ENCODE measurements around the gene UNC13D. TPM values are rescaled to one million over a fixed set of nuclear protein-coding genes. Genes with fewer than 3 reads are reported as not detected.

The UNC13D gene
- total RNA-seq, 2 donors from 2014 or later = 89.0 to 97.6 TPM

- Mint-ChIP-seq H3K4me1 (ENCODE audit: low read depth) (peaks cover 47% of the 10 kb centered on the region), H3K4me3 (peak overlapping the region; percentile 90 to 96), H3K36me3 (ENCODE audit: insufficient read depth in 2 of 2) (peaks cover 21 to 28% of the 10 kb centered on the region in 2 donors), H3K27me3 (ENCODE audit: low read depth) (no peaks in the 10 kb centered on the region), H3K27ac (peak overlapping the region; percentile 99), H3K9me3 (no peaks in the 10 kb centered on the region)
- no peak for ATAC-seq (replicated peaks in 1 of 2)
- no peak for DNase-seq
These were observed 66.8 kb downstream of the UNC13D start for GRCh38 chr17:75777296-75777922.

Other genes with a start within 250 kb of the UNC13D start
- gene SMIM5, start 211.0 kb downstream of the UNC13D start, total RNA-seq = 1 to 10 TPM; 1.4 to 2.4 TPM
- 10 to 100 TPM; 50.7 to 58.5 TPM for gene RECQL5, start 177.2 kb downstream of the UNC13D start, total RNA-seq
- 100 to 1,000 TPM in 1 of 2 donors, 10 to 100 TPM in 1; 97.0 to 112 TPM for gene SAP30BP, start 177.1 kb downstream of the UNC13D start, total RNA-seq
- 1 to 10 TPM; 2.7 to 3.5 TPM for gene ITGB4, start 122.9 kb downstream of the UNC13D start, total RNA-seq
- gene GALK1, start 79.2 kb downstream of the UNC13D start, total RNA-seq = 10 to 100 TPM; 41.9 to 51.2 TPM
- gene UNK, start 59.6 kb downstream of the UNC13D start, total RNA-seq = 10 to 100 TPM; 20.7 to 22.6 TPM
- 100 to 1,000 TPM in 1 of 2 donors, 10 to 100 TPM in 1; 90.2 to 109 TPM for gene WBP2, start 10.9 kb upstream of the UNC13D start, total RNA-seq
- 10 to 100 TPM; 16.5 to 24.1 TPM for gene TRIM47, start 34.2 kb upstream of the UNC13D start, total RNA-seq
- gene TRIM65, start 52.5 kb upstream of the UNC13D start, total RNA-seq = 10 to 100 TPM; 24.0 to 30.7 TPM
- gene MRPL38, start 60.5 kb upstream of the UNC13D start, total RNA-seq = 100 to 1,000 TPM; 101 to 117 TPM
- 10 to 100 TPM; 19.9 to 26.7 TPM for gene FBF1, start 96.6 kb upstream of the UNC13D start, total RNA-seq
- gene ACOX1, start 134.8 kb upstream of the UNC13D start, total RNA-seq = 10 to 100 TPM; 28.2 to 28.6 TPM
- 10 to 100 TPM; 18.2 to 21.8 TPM for gene TEN1, start 134.8 kb upstream of the UNC13D start, total RNA-seq
- 1 to 10 TPM; 8.7 to 9.1 TPM for gene CDK3, start 156.5 kb upstream of the UNC13D start, total RNA-seq
- under 1 TPM; 0.09 to 0.19 TPM for gene EVPL, start 182.9 kb upstream of the UNC13D start, total RNA-seq
- gene SRP68, start 228.1 kb upstream of the UNC13D start, total RNA-seq = 100 to 1,000 TPM; 138 to 144 TPM
- gene GALR2, start 230.4 kb upstream of the UNC13D start, total RNA-seq = 10 to 100 TPM in 1 of 2 donors, 1 to 10 TPM in 1; 9.5 to 10.6 TPM
- 10 to 100 TPM in 1 of 2 donors, 1 to 10 TPM in 1; 9.1 to 10.3 TPM for gene ZACN, start 234.8 kb upstream of the UNC13D start, total RNA-seq